ENCODE results near the gene C5orf47.

- TF ChIP-seq, protein P1, sequence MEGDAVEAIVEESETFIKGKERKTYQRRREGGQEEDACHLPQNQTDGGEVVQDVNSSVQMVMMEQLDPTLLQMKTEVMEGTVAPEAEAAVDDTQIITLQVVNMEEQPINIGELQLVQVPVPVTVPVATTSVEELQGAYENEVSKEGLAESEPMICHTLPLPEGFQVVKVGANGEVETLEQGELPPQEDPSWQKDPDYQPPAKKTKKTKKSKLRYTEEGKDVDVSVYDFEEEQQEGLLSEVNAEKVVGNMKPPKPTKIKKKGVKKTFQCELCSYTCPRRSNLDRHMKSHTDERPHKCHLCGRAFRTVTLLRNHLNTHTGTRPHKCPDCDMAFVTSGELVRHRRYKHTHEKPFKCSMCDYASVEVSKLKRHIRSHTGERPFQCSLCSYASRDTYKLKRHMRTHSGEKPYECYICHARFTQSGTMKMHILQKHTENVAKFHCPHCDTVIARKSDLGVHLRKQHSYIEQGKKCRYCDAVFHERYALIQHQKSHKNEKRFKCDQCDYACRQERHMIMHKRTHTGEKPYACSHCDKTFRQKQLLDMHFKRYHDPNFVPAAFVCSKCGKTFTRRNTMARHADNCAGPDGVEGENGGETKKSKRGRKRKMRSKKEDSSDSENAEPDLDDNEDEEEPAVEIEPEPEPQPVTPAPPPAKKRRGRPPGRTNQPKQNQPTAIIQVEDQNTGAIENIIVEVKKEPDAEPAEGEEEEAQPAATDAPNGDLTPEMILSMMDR (IDR thresholded peaks at IDR 0.05), result no peak
- no peak for TF ChIP-seq POLR2A (IDR thresholded peaks at IDR 0.05)
These were observed 17.2 kb upstream of the C5orf47 start for GRCh38 chr5:173971681-173972345.
